Thyroid gland (tissue), 4 donors: ENCODE results near the gene ADAMTS2. TPM values are rescaled to one million over a fixed set of nuclear protein-coding genes. Genes with fewer than 3 reads are reported as not detected.

Experiments
- DNase-seq, 2 donors: peaks; one replicate each; pipeline ENCODE4 v3.0.0-alpha.2; 2019
- H3K27ac ChIP-seq, 3 donors: fragments of 200-600 bp; sonication (generic); 1 replicate in 2 of 3; 2 replicates in 1 of 3; pipeline ENCODE4 v1.5.1; 2016 to 2019; ENCODE audit warnings: mild to moderate bottlenecking in 1 of 3, moderate library complexity in 1 of 3
- H3K27me3 ChIP-seq: fragments of 200-600 bp; sonication (generic); one replicate; pipeline ENCODE4 v1.5.1; 2019
- H3K36me3 ChIP-seq, 2 donors: fragments of 200-600 bp; sonication (generic); one replicate each; pipeline ENCODE4 v1.5.1; 2016 to 2019
- H3K4me1 ChIP-seq, 2 donors: fragments of 200-600 bp; sonication (generic); one replicate each; pipeline ENCODE4 v1.5.1; 2017 to 2019
- H3K4me3 ChIP-seq, 3 donors: fragments of 200-600 bp; sonication (generic); replicated peaks in 1 of 3; 1 replicate in 2 of 3; 2 replicates in 1 of 3; pipeline ENCODE4 v1.5.1; 2016; ENCODE audit warnings: mild to moderate bottlenecking in 1 of 3
- H3K9me3 ChIP-seq: fragments of 200-600 bp; sonication (generic); one replicate; pipeline ENCODE4 v1.5.1; 2017
- POLR2A ChIP-seq, 2 donors: fragments of 450-650 bp; IDR thresholded peaks; one replicate each; pipeline ENCODE4 v1.6.1; 2017; ENCODE audit warnings: antibody characterized with exemption in 2 of 2, mild to moderate bottlenecking in 2 of 2, moderate library complexity in 1 of 2
- WGBS, 2 donors: methylation state at CpG; one replicate each; pipeline ENCODE4 v1.1.5; 2017; 5-methylcytosine and 5-hydroxymethylcytosine counted together
- intact Hi-C: fragments of 100-400 bp; cut with DNase I; formaldehyde crosslinking; loops from one replicate; pipeline ENCODE4 v1.15.1; 2023
- total RNA-seq, 4 donors: library from RNA; depleted of rRNA; stranded (reverse); fragments of >200 nt; gene quantifications; one replicate each; pipeline ENCODE4 v1.2.3, GENCODE V29; 2016
- TF ChIP-seq, protein P1 (sequence below), 6 experiments: fragments of 200-600 bp in 3 of 6; fragments of 450-650 bp in 3 of 6; sonication (generic) in 3 of 6; IDR thresholded peaks; one replicate each; pipeline ENCODE4 v1.5.1; 2016 to 2019; ENCODE audit warnings: antibody characterized with exemption in 6 of 6, mild to moderate bottlenecking in 2 of 6, inconsistent platforms in 1 of 6, moderate library complexity in 1 of 6

The ADAMTS2 gene
- total RNA-seq, 4 donors from 2014 or later, result 3.5 to 16.2 (median 7.3) TPM

DNA sequence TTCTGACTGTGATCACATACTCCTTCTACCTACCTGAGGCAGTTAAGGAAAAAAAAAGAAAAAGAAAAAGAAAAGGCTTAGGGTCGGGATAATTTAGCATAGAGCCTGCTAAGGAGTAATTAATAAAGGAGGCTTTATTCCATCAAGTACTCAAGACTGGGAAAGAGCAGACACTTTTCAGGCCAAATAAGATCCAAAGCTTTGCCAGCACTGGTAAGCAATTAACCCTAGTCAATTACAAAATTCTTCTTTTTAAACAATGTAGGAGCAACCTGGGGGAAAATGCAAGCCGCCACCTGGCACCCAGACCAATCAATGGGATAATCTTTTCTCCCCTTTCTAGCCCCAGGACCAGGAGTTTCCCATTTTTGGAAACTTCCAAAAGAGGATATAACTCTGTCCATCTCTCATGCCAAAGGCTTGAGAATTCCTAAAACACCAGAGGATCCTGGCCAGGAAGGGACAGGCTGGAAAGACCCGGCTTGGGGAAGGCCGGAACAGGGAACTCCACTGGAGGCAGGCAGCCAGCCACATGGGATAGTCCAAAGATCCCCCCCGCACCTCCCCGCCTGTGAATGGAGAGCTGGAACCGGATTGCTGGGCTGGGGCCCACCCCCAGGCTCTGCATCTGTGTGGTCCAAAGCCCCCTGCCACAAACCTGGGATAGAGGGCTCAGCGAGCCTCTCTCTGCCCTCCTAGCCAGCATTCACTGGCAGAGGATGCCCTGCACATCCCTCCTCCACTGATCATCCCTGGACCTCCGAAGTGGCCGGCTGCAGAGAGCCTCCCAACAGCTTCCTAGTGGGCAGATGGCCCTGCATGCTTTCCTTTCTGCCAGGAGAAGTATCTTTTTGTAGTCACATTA lies 167.3 kb downstream of the ADAMTS2 start:
- Histone ChIP-seq H3K9me3 (no peaks in the 10 kb centered on the region), H3K4me1 (no peaks in the 10 kb centered on the region), H3K27me3 (no peaks in the 10 kb centered on the region), H3K36me3 (no peaks in the 10 kb centered on the region), H3K4me3 (no peak overlapping the region), H3K27ac (no peak overlapping the region)
- DNase-seq, result no peak
- intact Hi-C loops, result no loop called here
- WGBS, 2 donors, result 85 to 90% methylated on average over 8 to 9 of the region's 10 CpGs
- TF ChIP-seq POLR2A (IDR thresholded peaks at IDR 0.05), result no peak
- TF ChIP-seq, protein P1, sequence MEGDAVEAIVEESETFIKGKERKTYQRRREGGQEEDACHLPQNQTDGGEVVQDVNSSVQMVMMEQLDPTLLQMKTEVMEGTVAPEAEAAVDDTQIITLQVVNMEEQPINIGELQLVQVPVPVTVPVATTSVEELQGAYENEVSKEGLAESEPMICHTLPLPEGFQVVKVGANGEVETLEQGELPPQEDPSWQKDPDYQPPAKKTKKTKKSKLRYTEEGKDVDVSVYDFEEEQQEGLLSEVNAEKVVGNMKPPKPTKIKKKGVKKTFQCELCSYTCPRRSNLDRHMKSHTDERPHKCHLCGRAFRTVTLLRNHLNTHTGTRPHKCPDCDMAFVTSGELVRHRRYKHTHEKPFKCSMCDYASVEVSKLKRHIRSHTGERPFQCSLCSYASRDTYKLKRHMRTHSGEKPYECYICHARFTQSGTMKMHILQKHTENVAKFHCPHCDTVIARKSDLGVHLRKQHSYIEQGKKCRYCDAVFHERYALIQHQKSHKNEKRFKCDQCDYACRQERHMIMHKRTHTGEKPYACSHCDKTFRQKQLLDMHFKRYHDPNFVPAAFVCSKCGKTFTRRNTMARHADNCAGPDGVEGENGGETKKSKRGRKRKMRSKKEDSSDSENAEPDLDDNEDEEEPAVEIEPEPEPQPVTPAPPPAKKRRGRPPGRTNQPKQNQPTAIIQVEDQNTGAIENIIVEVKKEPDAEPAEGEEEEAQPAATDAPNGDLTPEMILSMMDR (IDR thresholded peaks at IDR 0.05), result no peak

DNA sequence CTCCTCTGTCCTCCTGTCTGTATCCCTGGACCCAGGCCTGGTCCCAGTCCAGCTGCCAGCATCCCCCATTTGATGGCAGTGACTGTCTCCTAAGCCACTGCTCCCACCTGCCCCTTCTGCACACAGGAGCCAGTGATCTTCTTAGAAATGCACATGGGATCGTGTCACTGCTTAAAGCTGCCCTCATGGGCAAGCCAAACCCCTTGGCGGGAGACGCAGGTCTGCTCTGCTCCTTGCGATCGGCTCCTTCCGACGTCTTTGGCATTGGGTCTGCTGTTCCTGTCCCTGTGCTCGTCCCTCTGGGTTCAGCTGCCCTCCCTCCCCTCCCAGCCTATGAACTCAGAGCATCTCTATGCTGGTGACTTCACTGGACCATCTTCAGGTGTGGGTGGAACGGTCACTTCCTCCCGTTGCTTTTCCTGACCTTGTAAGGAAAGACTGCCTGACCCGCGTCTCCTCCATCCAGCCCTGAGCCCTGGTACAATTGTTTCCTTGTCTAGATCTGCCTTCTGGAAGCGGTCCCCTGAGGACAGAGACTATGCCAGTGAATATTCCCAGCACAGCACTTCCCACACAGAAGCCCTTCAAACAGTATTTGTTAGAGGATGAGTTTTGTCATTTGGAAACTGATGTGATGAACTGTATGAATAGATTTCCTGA lies 168.6 kb downstream of the ADAMTS2 start:
- Histone ChIP-seq H3K4me1 (no peaks in the 10 kb centered on the region), H3K27me3 (no peaks in the 10 kb centered on the region), H3K36me3 (no peaks in the 10 kb centered on the region), H3K4me3 (no peak overlapping the region), H3K27ac (no peak overlapping the region), H3K9me3 (no peaks in the 10 kb centered on the region)
- no peak for DNase-seq
- 78 to 90% methylated on average over 13 of the region's 13 CpGs for WGBS, 2 donors
- TF ChIP-seq, protein P1 (IDR thresholded peaks at IDR 0.05), result no peak
- TF ChIP-seq POLR2A (IDR thresholded peaks at IDR 0.05), result no peak
- intact Hi-C loops, result no loop called here

GRCh38 chr5:179176166-179176565 lies 169.1 kb downstream of the ADAMTS2 start:
- H3K27ac ChIP-seq, result no peak overlapping the region
- intact Hi-C loops, result no loop called here
- no peaks in the 10 kb centered on the region for H3K36me3 ChIP-seq
- H3K4me3 ChIP-seq, result no peak overlapping the region
- DNase-seq, result no peak
- no peaks in the 10 kb centered on the region for H3K9me3 ChIP-seq
- no peaks in the 10 kb centered on the region for H3K27me3 ChIP-seq
- TF ChIP-seq, protein P1 (IDR thresholded peaks at IDR 0.05), result no peak
- TF ChIP-seq POLR2A (IDR thresholded peaks at IDR 0.05), result no peak
- WGBS, 2 donors, result 83 to 87% methylated on average over 7 of the region's 7 CpGs
- H3K4me1 ChIP-seq, result no peaks in the 10 kb centered on the region

DNA sequence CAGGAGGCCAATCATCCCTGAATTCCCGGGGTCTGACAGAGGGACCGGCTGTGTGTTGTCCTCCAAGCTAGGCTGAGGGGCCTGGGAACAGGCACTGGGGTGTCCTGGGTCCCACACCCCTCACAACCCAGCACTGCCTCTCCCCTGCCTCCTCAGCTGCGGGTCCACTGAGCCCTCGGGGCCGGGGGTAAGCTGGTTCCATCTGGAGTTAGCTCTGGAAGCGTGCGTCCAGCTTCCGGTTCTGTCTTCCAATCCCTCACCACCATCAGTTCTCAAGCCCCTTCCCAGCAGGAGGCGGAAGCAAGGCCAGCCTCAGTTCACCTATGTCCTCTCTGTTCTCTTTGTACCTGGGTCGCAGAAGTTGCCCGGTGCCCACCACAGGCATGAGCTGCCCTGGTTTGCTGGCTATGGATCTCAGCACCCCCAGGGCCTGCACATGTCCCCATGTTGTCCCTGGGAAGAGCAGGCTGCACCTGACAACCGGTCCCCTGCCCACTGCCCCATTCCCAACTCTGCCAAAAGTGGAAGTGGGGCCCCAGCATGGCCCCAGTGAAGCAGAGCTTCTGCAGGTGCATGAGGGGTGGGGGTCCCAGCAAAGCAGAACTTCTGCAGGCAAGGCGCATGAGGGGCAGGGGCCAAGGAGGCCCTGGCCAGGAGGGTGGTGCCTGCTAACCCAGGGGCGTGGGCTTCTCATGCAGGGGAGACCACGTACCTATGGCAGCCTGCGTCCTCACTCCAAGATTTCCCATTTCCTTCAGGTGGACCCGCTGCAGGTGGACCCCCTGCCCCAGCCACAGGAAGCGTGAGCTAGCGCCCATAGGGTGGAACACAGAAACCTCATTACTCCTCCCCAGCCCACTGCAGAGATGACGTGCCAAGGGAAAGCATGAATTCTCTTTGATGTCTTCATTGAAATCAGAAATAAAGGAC lies 173.2 kb downstream of the ADAMTS2 start:
- no peak for DNase-seq
- TF ChIP-seq POLR2A (IDR thresholded peaks at IDR 0.05), result no peak
- TF ChIP-seq, protein P1 (IDR thresholded peaks at IDR 0.05), result no peak
- Histone ChIP-seq H3K27me3 (no peaks in the 10 kb centered on the region), H3K36me3 (no peaks in the 10 kb centered on the region), H3K9me3 (no peaks in the 10 kb centered on the region), H3K4me3 (no peak overlapping the region), H3K4me1 (peaks cover 3 to 8% of the 10 kb centered on the region in 2 donors), H3K27ac (no peak overlapping the region)
- WGBS, 2 donors, result 84 to 88% methylated on average over 12 to 19 of the region's 20 CpGs
- intact Hi-C loops, result no loop called here
